ENCODE measurements around the gene HDGFL3.

DNA sequence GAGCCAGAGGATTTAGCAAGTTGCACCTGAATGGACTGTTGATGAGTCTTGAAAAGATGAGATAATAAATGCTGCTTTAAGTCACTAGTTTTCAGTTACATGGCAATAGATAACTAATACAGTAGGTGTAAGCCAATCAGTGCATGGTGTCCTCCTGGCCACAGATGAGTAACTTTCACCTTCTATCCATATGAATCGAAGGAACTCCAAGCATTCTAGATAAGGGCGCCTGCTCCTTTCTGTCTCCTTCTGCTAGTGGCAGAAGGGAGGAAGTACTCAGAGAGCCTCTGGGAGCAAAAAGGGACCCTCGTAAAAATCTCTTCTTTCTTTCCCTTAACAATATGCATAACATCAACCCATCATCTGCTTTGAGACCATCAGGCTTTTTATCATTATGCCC is 62.9 kb downstream of the HDGFL3 start:
- TF ChIP-seq, protein P1, sequence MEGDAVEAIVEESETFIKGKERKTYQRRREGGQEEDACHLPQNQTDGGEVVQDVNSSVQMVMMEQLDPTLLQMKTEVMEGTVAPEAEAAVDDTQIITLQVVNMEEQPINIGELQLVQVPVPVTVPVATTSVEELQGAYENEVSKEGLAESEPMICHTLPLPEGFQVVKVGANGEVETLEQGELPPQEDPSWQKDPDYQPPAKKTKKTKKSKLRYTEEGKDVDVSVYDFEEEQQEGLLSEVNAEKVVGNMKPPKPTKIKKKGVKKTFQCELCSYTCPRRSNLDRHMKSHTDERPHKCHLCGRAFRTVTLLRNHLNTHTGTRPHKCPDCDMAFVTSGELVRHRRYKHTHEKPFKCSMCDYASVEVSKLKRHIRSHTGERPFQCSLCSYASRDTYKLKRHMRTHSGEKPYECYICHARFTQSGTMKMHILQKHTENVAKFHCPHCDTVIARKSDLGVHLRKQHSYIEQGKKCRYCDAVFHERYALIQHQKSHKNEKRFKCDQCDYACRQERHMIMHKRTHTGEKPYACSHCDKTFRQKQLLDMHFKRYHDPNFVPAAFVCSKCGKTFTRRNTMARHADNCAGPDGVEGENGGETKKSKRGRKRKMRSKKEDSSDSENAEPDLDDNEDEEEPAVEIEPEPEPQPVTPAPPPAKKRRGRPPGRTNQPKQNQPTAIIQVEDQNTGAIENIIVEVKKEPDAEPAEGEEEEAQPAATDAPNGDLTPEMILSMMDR (conservative IDR thresholded peaks at IDR 0.05; ENCODE audit: low read depth in 2 of 2), result no peak
- TF ChIP-seq, protein P2, sequence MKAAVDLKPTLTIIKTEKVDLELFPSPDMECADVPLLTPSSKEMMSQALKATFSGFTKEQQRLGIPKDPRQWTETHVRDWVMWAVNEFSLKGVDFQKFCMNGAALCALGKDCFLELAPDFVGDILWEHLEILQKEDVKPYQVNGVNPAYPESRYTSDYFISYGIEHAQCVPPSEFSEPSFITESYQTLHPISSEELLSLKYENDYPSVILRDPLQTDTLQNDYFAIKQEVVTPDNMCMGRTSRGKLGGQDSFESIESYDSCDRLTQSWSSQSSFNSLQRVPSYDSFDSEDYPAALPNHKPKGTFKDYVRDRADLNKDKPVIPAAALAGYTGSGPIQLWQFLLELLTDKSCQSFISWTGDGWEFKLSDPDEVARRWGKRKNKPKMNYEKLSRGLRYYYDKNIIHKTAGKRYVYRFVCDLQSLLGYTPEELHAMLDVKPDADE (IDR thresholded peaks at IDR 0.05), result no peak
- no peak for TF ChIP-seq EZH2 (IDR thresholded peaks at IDR 0.05; ENCODE audit: low read depth, unreplicated experiment)
- TF ChIP-seq POLR2AphosphoS5 (IDR thresholded peaks at IDR 0.05; ENCODE audit: low read depth), result no peak
